Thoracic aorta (tissue), 2 donors: Measurements from ENCODE around the gene KCNQ2. TPM values are rescaled to one million over a fixed set of nuclear protein-coding genes. Genes with fewer than 3 reads are reported as not detected.

Experiments used
- ATAC-seq: fragments of 150-250 bp; one replicate; pipeline ENCODE4 v1.8.0; 2017; ENCODE audit warnings: low read depth; ENCODE audit not compliant: insufficient number of reproducible peaks, low FRiP score
- DNase-seq: peaks from one replicate; pipeline ENCODE4 v3.0.0-alpha.2; 2020; ENCODE audit warnings: low spot score
- H3K27ac ChIP-seq, 2 donors: fragments of 200-600 bp; sonication (generic); 1 replicate in 1 of 2; 2 replicates in 1 of 2; pipeline ENCODE4 v1.5.1; 2016; ENCODE audit warnings: mild to moderate bottlenecking in 2 of 2, moderate library complexity in 2 of 2
- H3K27me3 ChIP-seq: fragments of 200-600 bp; sonication (generic); replicated peaks from 2 replicates; pipeline ENCODE4 v1.6.0; 2016; ENCODE audit warnings: mild to moderate bottlenecking; ENCODE audit not compliant: insufficient read depth
- H3K36me3 ChIP-seq: fragments of 200-600 bp; sonication (generic); one replicate; pipeline ENCODE4 v1.5.1; 2016
- H3K4me1 ChIP-seq, 2 donors: fragments of 200-600 bp; sonication (generic); 1 replicate in 1 of 2; 2 replicates in 1 of 2; pipeline versions ENCODE4 v1.5.1 to v1.6.0; 2016; ENCODE audit warnings: low read depth in 2 of 2, mild to moderate bottlenecking in 1 of 2; ENCODE audit not compliant: control insufficient read depth in 1 of 2
- H3K4me3 ChIP-seq: fragments of 200-600 bp; sonication (generic); 2 replicates; pipeline ENCODE4 v1.5.1; 2016; ENCODE audit warnings: mild to moderate bottlenecking
- H3K9me3 ChIP-seq: fragments of 200-600 bp; sonication (generic); 2 replicates; pipeline ENCODE4 v1.5.1; 2016
- CTCF ChIP-seq: fragments of 200-600 bp; sonication (generic); IDR thresholded peaks from one replicate; pipeline ENCODE4 v1.5.1; 2019; ENCODE audit warnings: antibody characterized with exemption
- total RNA-seq, 2 donors: library from RNA; depleted of rRNA; stranded (reverse); fragments of >200 nt; gene quantifications; one replicate each; pipeline versions ENCODE4 v1.1.0 to v1.2.3, GENCODE V29; 2016

Gene KCNQ2
- total RNA-seq, 2 donors from 2014 or later: not detected

GRCh38 chr20:63497946-63498935 lies 25.8 kb upstream of the KCNQ2 start:
- ATAC-seq (no peak), DNase-seq (no peak)
- peak overlapping the region; percentile 65 for H3K4me3 ChIP-seq
- H3K36me3 ChIP-seq: no peaks in the 10 kb centered on the region
- H3K27ac ChIP-seq: no peak overlapping the region
- no peaks in the 10 kb centered on the region for H3K27me3 ChIP-seq
- no peaks in the 10 kb centered on the region for H3K9me3 ChIP-seq
- peaks cover 5 to 24% of the 10 kb centered on the region in 2 donors for H3K4me1 ChIP-seq
- no peak for TF ChIP-seq CTCF

- no peak for TF ChIP-seq CTCF
- no peak for ATAC-seq
- Histone ChIP-seq H3K27ac (no peak overlapping the region), H3K4me3 (no peak overlapping the region), H3K9me3 (no peaks in the 10 kb centered on the region), H3K27me3 (no peaks in the 10 kb centered on the region), H3K36me3 (no peaks in the 10 kb centered on the region), H3K4me1 (peaks cover 5 to 24% of the 10 kb centered on the region in 2 donors)
- no peak for DNase-seq
These were observed 24.9 kb upstream of the KCNQ2 start for GRCh38 chr20:63497138-63497945.

DNA sequence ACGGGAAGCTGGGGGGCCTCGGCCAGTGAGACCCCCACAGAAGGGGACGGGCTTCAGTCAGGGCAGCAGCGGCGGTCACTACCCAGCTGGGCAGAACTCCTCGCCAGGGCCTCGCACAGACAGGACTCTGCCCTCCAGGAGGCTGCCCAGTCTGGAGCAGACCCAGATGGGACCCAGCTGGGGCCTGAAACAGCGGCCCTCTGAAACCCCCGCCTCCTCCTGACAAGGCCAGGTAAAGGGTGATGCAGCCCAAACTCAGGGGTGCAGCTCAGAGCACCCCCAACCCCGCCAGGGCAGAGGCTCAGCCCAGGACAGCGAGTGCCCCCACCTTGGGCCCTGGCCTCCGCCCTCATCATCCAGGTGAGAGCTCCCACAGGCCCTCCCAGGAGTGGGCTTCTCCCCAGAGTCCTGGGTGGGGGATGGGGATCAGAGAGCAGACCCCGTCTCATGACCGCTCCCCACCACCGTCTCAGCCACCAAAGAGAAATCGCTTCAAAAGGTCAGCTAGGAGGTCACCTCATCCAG lies 24.2 kb upstream of the KCNQ2 start:
- Histone ChIP-seq H3K9me3 (no peaks in the 10 kb centered on the region), H3K36me3 (no peaks in the 10 kb centered on the region), H3K4me1 (peaks cover 5 to 24% of the 10 kb centered on the region in 2 donors), H3K27ac (no peak overlapping the region), H3K4me3 (peak overlapping the region; percentile 68), H3K27me3 (no peaks in the 10 kb centered on the region)
- DNase-seq (no peak), ATAC-seq (no peak)
- no peak for TF ChIP-seq CTCF

DNA sequence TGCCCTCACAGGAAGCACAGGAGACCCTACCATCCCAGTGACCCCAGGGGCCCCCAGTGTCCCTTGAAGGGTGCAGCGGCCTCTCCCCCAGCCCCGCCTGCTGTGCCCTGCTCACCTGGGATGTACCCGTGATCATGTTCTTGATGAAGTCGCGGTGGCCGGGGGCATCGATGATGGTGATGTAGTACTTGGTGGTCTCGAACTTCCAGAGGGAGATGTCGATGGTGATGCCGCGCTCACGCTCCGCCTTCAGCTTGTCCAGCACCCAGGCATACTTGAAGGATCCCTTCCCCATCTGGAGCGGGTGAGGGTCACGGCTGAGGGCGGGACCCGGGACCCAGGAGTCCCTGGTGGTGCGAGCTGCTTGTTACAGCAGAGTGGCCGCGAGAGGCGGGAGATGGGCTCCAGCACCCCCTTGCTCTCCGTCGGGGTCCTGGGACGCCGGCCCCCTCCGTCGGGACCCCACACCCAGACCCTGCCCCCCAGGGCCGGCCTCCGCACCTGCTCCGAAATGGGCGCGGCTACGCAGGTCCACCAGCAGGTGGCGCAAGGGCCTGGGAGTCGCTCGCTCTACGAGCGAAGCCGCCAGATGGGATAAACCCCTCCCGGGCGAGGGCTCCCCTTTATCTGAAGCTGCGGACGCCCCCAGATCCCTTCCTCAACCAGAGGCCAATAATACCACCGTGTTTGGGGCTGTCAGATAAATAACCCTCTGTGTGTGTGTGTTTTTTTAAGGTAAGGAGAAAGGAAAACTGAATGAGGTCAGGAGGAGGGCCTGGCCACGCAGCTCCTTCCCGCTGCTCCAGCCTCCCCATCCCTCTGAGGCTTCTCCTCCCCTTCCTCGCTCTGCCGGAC lies 23.5 kb upstream of the KCNQ2 start:
- no peaks in the 10 kb centered on the region for H3K36me3 ChIP-seq
- H3K9me3 ChIP-seq: no peaks in the 10 kb centered on the region
- DNase-seq (no peak), ATAC-seq (no peak)
- no peak overlapping the region for H3K27ac ChIP-seq
- H3K4me1 ChIP-seq: peaks cover 5 to 24% of the 10 kb centered on the region in 2 donors
- TF ChIP-seq CTCF: peak; percentile 93
- H3K4me3 ChIP-seq: peak overlapping the region; percentile 68
- no peaks in the 10 kb centered on the region for H3K27me3 ChIP-seq
